ENCODE data around the gene HYI. TPM values are rescaled to one million over a fixed set of nuclear protein-coding genes. Genes with fewer than 3 reads are reported as not detected.

Gene HYI
- total RNA-seq, 3 donors from 2014 or later, result 41.8 to 85.0 (median 79.3) TPM

DNA sequence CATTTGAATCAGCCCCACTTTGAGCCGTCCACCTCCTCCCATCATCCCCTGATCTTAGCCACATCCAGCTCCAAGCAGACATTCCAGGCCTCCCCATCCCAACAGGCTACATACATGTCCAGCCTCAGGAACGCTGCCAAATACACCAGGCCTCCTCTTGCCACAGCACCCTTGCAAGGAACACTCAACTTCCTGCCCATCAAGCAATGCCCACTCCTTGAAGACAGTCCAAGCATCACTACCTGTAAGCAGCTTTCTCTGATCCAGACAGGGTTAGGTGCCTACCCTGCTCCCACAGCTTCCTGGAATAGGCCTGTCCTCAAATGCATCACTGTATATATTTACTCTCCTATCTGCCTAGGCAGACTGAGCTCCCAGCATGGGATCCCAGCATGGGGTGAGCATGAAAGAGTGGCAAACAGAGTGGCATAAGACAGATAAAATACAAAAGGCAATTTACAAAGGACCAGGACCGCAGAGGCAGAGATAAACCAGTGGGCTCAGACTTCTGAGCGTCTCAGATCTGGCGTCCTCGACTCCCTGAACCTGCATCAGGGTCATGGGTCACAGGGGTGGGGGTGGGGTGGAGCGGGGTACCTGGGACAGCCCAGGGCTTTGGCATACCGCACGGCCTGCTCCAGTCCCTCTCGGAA lies 816 bp downstream of the HYI start:
- DNase-seq, result peak; percentile 38 to 54 (median 41)
- no peak for TF ChIP-seq CTCF (IDR thresholded peaks at IDR 0.05)
- no peaks in the 10 kb centered on the region for H3K9me3 ChIP-seq
- H3K36me3 ChIP-seq (ENCODE audit: low read depth), result no peaks in the 10 kb centered on the region
- H3K4me1 ChIP-seq (ENCODE audit: low read depth), result peaks cover 4% of the 10 kb centered on the region
- intact Hi-C loops (cut with DNase I, micrococcal nuclease), result no loop called here
- peak overlapping the region; percentile 34 for H3K4me3 ChIP-seq
- ATAC-seq, result peak; percentile 2

- Histone ChIP-seq H3K36me3 (ENCODE audit: low read depth) (peaks cover 6% of the 10 kb centered on the region), H3K9me3 (no peaks in the 10 kb centered on the region), H3K4me1 (ENCODE audit: low read depth) (peaks cover 4% of the 10 kb centered on the region), H3K4me3 (no peak overlapping the region)
- peak in 2 of 3 donors; percentile 27 to 47 for DNase-seq
- intact Hi-C loops (cut with DNase I, micrococcal nuclease), result no loop called here
- TF ChIP-seq CTCF (IDR thresholded peaks at IDR 0.05), result no peak
- ATAC-seq, result no peak
Observed at GRCh38 chr1:43451701-43452532, 1.8 kb downstream of the HYI start.

GRCh38 chr1:43451157-43451591 lies 2.6 kb downstream of the HYI start:
- intact Hi-C loops (cut with DNase I, micrococcal nuclease), result no loop called here
- H3K4me1 ChIP-seq (ENCODE audit: low read depth), result peaks cover 4% of the 10 kb centered on the region
- H3K4me3 ChIP-seq, result no peak overlapping the region
- no peak for TF ChIP-seq CTCF (IDR thresholded peaks at IDR 0.05)
- peaks cover 6% of the 10 kb centered on the region for H3K36me3 ChIP-seq (ENCODE audit: low read depth)
- DNase-seq (peak in 2 of 3 donors; percentile 32 to 42), ATAC-seq (no peak)
- H3K9me3 ChIP-seq, result no peaks in the 10 kb centered on the region

- DNase-seq (peak in 1 of 3 donors; percentile 30), ATAC-seq (no peak)
- Histone ChIP-seq H3K4me3 (no peak overlapping the region), H3K9me3 (no peaks in the 10 kb centered on the region), H3K4me1 (ENCODE audit: low read depth) (peaks cover 4% of the 10 kb centered on the region), H3K36me3 (ENCODE audit: low read depth) (peaks cover 6% of the 10 kb centered on the region)
- intact Hi-C loops (cut with DNase I, micrococcal nuclease), result no loop called here
- TF ChIP-seq CTCF (IDR thresholded peaks at IDR 0.05), result no peak
Observed at GRCh38 chr1:43450251-43450941, 3.3 kb downstream of the HYI start.

- DNase-seq (peak in 1 of 3 donors; percentile 22), ATAC-seq (no peak)
- peaks cover 3% of the 10 kb centered on the region for H3K4me1 ChIP-seq (ENCODE audit: low read depth)
- intact Hi-C loops (cut with DNase I, micrococcal nuclease), result no loop called here
- TF ChIP-seq CTCF (IDR thresholded peaks at IDR 0.05), result no peak
- peaks cover 6% of the 10 kb centered on the region for H3K36me3 ChIP-seq (ENCODE audit: low read depth)
- H3K4me3 ChIP-seq, result no peak overlapping the region
- H3K9me3 ChIP-seq, result no peaks in the 10 kb centered on the region
Observed at GRCh38 chr1:43449708-43450069, 4.0 kb downstream of the HYI start.

All from mucosa of descending colon (tissue), 3 donors.